OCI-LY3 (cell line): ENCODE measurements around the gene MACROD2.

Source experiments
- CTCF ChIP-seq: fragments of 200-600, 300-600 bp; sonication (generic); IDR thresholded peaks from 2 replicates; pipeline ENCODE4 v1.5.1; 2014; ENCODE audit warnings: antibody characterized with exemption, low read length, low read depth
- EZH2phosphoT487 ChIP-seq: fragments of 200-600 bp; shearing (Covaris generic); IDR thresholded peaks from 2 replicates; pipeline ENCODE4 v1.6.1; 2018; ENCODE audit warnings: antibody characterized with exemption, mixed run types, low read depth

GRCh38 chr20:14067603-14068002 is 72.3 kb downstream of the MACROD2 start:
- TF ChIP-seq CTCF (no peak), EZH2phosphoT487 (no peak)
